ENCODE measurements around the gene MAGI1. TPM values are rescaled to one million over a fixed set of nuclear protein-coding genes. Genes with fewer than 3 reads are reported as not detected.

Gene MAGI1
- total RNA-seq, 1 donor from 2014 or later: not detected

GRCh38 chr3:65964838-65965237 is 73.9 kb downstream of the MAGI1 start:
- Mint-ChIP-seq H3K9me3 (no peaks in the 10 kb centered on the region), H3K4me3 (no peak overlapping the region), H3K27me3 (no peaks in the 10 kb centered on the region), H3K27ac (no peak overlapping the region), H3K4me1 (no peaks in the 10 kb centered on the region), H3K36me3 (ENCODE audit: low read depth) (no peaks in the 10 kb centered on the region)
- ChIA-PET POLR2A (no interaction called here), CTCF (no interaction called here)
- DNase-seq (no peak), ATAC-seq (ENCODE audit: low read depth) (no peak)
- intact Hi-C loops (cut with micrococcal nuclease): no loop called here
- no peak for TF ChIP-seq CTCF (IDR thresholded peaks at IDR 0.05)

- Mint-ChIP-seq H3K9me3 (no peaks in the 10 kb centered on the region), H3K27me3 (no peaks in the 10 kb centered on the region), H3K36me3 (ENCODE audit: low read depth) (no peaks in the 10 kb centered on the region), H3K27ac (no peak overlapping the region), H3K4me3 (no peak overlapping the region), H3K4me1 (no peaks in the 10 kb centered on the region)
- intact Hi-C loops (cut with micrococcal nuclease): no loop called here
- POLR2A ChIA-PET: no interaction called here
- TF ChIP-seq CTCF (IDR thresholded peaks at IDR 0.05): no peak
- no peak for ATAC-seq (ENCODE audit: low read depth)
- CTCF ChIA-PET: no interaction called here
- no peak for DNase-seq
Observed at GRCh38 chr3:65963787-65964677, 74.7 kb downstream of the MAGI1 start.

GRCh38 chr3:65961733-65962132 is 77.0 kb downstream of the MAGI1 start:
- Mint-ChIP-seq H3K4me3 (no peak overlapping the region), H3K27me3 (no peaks in the 10 kb centered on the region), H3K36me3 (ENCODE audit: low read depth) (no peaks in the 10 kb centered on the region), H3K27ac (no peak overlapping the region), H3K4me1 (no peaks in the 10 kb centered on the region), H3K9me3 (no peaks in the 10 kb centered on the region)
- DNase-seq (no peak), ATAC-seq (ENCODE audit: low read depth) (no peak)
- ChIA-PET CTCF (no interaction called here), POLR2A (no interaction called here)
- intact Hi-C loops (cut with micrococcal nuclease): no loop called here
- TF ChIP-seq CTCF (IDR thresholded peaks at IDR 0.05): no peak

- H3K36me3 Mint-ChIP-seq (ENCODE audit: low read depth): no peaks in the 10 kb centered on the region
- H3K9me3 Mint-ChIP-seq: no peaks in the 10 kb centered on the region
- H3K27ac Mint-ChIP-seq: no peak overlapping the region
- CTCF ChIA-PET: no interaction called here
- ATAC-seq (ENCODE audit: low read depth) (no peak), DNase-seq (no peak)
- no peaks in the 10 kb centered on the region for H3K27me3 Mint-ChIP-seq
- POLR2A ChIA-PET: no interaction called here
- intact Hi-C loops (cut with micrococcal nuclease): no loop called here
- H3K4me1 Mint-ChIP-seq: no peaks in the 10 kb centered on the region
- no peak for TF ChIP-seq CTCF (IDR thresholded peaks at IDR 0.05)
- H3K4me3 Mint-ChIP-seq: no peak overlapping the region
Observed at GRCh38 chr3:65961128-65961527, 77.6 kb downstream of the MAGI1 start.

- intact Hi-C loops (cut with micrococcal nuclease): no loop called here
- ChIA-PET CTCF (no interaction called here), POLR2A (no interaction called here)
- H3K36me3 Mint-ChIP-seq (ENCODE audit: low read depth): no peaks in the 10 kb centered on the region
- H3K27ac Mint-ChIP-seq: no peak overlapping the region
- H3K27me3 Mint-ChIP-seq: no peaks in the 10 kb centered on the region
- no peak for TF ChIP-seq CTCF (IDR thresholded peaks at IDR 0.05)
- H3K9me3 Mint-ChIP-seq: no peaks in the 10 kb centered on the region
- H3K4me1 Mint-ChIP-seq: no peaks in the 10 kb centered on the region
- ATAC-seq (ENCODE audit: low read depth) (no peak), DNase-seq (no peak)
- no peak overlapping the region for H3K4me3 Mint-ChIP-seq
Observed at GRCh38 chr3:65960087-65960486, 78.6 kb downstream of the MAGI1 start.

Measured in activated B cell treated with CpG ODN at 0.5 μM for 24 hours (primary cell).